Activated CD8-positive, alpha-beta memory T cell treated with anti-CD3 and anti-CD28 coated beads, Interleukin-2, amount 50 U/mL, for 24 hours (primary cell): ENCODE results near the gene AVPR1B.

Source experiments
- DNase-seq: peaks from one replicate; pipeline ENCODE4 v3.0.0-alpha.2; 2020; ENCODE audit errors: extremely low read depth

The AVPR1B gene

DNA sequence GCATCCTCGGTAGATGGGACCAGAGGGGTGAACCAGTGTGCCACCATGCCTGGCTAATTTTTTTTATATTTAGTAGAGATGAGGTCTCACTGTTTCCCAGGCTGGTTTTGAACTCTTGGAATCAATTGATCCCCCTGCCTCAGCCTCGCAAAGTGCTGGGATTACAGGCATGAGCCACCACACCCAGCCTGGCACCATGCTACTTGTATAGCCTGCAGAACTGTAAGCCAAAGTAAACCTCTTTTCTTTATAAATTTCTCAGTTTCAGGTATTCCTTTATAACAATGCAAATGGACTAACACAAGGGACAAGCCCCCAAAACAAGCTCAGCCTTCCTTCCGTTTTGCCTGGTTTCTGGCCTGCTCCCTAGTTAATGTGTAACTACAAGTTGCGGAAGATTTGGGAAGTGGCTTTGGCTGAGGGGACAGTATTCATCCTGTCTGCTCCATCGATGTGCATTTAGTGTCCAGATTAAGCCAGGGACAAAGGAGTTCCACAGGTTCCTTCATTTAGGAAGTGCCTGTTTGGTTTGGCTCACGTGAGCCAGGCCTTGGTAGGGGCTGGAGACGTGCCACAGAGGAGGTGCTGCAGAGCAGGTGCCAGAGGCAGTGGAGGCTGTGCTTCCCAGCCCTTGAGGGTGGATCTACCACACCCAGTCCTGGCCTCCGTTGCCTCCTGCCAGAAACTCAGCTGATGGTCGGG lies 4.4 kb downstream of the AVPR1B start:
- DNase-seq, result no peak

- no peak for DNase-seq
These were observed 5.8 kb downstream of the AVPR1B start for GRCh38 chr1:206111271-206111927.

DNA sequence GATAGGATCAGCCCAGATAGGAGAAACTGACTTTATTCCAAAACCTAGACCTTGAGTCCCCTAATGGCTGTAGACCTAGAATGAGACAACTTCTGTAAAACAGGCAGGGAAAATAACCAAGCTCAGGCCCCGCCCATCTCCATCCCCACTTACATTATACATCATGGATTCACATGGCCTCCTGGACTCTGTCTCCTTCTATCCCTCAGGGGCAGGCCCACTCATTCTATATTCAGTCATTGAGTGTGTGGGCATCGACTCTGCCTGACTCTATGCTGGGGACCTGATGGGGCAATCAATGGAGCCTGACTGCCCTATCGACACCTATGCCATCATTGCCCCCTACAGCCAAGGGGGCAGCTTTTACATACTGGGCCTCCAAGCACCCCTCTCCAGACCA lies 6.4 kb downstream of the AVPR1B start:
- no peak for DNase-seq

- DNase-seq, result no peak
These were observed 7.0 kb downstream of the AVPR1B start for GRCh38 chr1:206110161-206110560.

GRCh38 chr1:206109718-206110117 lies 7.5 kb downstream of the AVPR1B start:
- no peak for DNase-seq

- no peak for DNase-seq
These were observed 8.6 kb downstream of the AVPR1B start for GRCh38 chr1:206108635-206109034.

DNA sequence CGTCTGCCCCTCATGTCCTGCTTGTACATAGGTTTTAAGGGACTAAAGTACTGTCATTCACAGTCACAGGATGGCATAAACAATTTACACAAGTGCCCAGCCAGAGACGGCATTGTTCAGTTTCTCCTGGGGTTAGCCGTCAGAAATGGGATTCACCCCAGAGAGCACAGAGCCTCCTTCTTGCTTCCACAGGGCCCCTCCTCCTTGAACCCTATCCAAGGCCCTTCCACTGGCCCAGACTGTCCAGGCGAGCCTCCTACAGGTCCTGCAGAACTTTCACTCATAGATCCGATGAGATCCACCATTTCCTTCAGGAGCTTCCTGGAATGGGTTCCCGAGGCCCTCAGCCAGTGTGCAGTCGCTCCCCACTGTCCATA lies 10.0 kb downstream of the AVPR1B start:
- DNase-seq, result no peak

- peak; percentile 45 for DNase-seq
These were observed 10.6 kb downstream of the AVPR1B start for GRCh38 chr1:206106328-206107167.

DNA sequence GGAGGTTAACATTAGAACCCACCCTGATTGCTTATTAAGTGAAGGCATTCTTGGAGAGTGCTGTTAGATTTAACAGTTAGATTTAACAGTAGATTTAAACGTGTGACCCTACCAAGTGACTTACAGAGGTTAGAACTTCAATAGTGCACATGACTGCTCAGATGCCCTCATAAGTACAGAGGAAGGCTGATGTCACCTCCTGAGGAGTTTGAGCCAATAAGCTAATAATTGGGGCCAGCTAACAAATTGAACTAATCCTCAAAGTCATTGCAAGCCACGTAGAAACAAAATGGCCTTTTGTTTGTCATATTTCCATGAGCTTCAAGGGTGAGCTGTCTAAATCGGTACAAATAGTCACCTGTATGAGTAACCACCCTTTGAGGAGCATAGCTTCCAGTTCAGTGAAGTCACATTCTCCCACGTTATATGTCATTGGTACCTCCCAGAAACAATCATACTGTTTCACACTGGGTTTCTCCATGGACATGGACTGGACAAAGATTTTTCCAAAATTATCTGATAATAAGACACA lies 11.7 kb downstream of the AVPR1B start:
- DNase-seq, result no peak

GRCh38 chr1:206103979-206104378 lies 13.2 kb downstream of the AVPR1B start:
- no peak for DNase-seq

DNA sequence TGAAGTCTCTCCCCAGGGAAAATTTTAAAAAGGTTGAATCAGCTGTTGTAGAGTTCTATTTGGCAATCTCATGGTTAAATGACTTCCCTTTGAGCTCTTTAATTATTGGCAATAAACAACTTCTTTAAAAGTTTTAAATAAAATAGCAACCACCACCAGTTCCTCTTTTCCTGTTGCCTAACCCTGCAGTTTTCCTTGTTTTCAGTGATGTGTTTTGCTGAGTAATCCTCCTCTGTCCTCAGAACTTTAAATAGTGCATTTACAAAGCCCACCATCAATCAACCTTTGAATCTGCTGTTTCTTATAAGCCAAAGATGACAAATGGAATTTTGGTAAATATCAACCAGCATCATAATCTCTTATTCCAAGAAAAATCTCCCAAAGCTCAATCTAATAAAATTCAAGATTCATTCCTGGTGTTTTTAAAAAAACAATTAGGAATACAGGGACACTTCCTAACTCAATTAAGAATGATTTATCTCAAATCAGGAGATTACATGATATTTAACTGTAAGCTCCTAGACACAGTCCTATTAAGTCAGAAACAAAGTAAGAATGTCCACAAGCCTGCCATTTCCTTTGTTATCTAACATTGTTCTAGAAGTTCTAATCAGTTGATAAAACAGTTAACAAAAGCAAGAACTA lies 14.8 kb downstream of the AVPR1B start:
- no peak for DNase-seq

DNA sequence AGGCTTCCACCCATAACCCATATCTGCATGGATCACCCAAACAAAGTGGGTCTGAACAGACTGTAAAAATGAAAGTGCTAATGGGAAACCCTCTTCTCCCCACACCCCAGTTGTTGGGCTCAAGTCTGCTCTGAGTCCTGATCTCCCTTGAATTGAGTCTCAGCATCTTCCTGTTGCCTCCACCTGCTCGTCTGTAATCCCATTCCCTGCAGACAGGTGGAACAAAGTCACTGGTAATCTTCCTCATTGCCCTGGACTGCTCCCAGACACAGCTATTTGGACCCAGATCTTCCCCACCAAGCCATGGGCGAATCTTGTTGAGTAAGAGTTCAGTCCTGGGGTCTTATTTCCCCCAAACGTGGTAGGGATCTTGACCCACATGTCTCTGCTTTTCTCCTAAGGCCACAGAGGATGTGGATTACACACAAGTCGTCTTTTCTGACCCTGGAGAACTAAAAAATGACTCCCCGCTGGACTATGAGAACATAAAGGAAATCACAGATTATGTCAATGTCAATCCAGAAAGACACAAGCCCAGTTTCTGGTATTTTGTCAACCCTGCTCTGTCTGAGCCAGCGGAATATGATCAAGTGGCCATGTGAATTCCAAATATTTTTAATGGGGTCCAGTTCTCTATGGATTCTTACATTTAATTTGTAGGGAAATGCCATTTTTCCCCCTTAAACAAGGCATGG lies 15.7 kb downstream of the AVPR1B start:
- DNase-seq, result no peak

DNA sequence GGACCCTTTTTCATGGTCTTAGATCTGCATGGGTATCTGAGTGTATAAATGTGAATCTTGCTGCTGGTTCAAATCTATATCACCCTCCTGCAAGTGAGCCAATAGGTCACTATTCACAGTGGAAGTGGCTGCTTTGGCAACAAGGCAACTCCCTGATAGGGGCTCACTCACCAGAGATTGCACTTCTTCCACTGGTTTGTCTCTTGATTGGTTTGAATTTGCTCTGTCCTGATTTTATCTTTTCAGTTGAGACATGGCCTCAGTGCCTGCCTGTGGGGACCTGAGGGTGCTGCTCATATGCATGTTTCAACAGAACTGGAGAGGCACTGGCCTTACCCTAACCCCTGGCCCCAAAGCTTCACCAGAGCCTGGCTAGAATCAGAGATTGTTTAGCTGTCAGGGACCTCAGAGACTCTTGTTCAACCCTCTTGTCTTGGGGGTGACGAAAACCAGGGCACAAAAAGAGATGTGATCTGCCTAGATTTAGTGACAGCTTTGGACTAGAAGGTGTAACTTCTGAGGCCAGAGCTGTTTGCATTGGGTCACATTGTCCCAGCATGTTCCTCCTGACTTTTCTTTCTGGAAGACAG lies 16.9 kb downstream of the AVPR1B start:
- DNase-seq, result no peak

DNA sequence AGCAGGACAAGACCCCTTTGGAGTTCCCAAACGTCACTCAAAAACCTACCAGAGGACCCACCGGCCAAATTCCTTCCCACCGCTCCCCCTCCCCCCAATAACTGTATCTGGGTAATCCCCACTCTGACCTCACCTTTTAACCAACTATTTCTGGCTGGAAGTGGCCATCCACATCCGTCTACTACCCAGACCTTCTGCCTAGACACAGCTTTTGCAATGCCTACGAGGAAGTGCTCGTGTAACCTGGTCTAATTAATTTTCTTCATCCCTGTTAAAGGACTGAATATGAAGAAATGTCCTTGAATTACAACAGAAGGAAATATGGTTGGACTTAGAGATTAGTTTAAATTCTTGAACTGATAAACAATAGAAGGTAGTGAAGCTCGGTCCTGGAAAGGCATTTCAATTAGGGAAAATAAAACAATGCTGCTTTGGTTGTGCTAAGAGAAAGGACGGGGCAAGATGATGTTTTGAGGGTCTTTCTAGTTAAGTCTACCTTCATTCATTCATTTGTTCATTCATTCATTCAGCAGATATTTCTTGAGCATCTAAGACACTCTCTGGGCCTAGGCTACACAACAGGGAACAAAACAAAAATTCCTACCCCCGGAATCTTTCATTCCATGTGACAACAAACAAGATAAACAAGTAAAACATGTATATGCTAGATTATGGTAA lies 18.8 kb downstream of the AVPR1B start:
- no peak for DNase-seq

GRCh38 chr1:206097381-206097780 lies 19.8 kb downstream of the AVPR1B start:
- no peak for DNase-seq

DNA sequence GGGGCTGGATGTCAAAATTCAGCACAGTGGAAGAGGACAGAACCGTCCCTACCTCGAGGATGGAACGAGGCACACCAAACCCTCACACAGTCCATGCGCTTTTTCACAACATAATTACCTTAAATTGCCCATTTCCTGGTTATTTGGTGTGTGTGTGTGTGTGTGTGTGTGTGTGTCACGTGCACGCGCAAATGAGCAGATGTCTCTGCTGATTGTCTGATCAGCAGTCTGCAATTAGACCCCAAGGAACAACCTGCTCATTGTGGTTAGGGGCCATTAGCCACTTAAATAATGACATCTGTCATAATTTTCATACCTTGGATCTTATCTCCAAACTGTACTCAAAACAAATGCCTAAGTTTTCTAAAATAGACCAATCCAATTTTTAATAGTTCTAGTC lies 23.2 kb downstream of the AVPR1B start:
- DNase-seq, result no peak

GRCh38 chr1:206089341-206089740 lies 27.8 kb downstream of the AVPR1B start:
- DNase-seq, result no peak

- DNase-seq, result no peak
These were observed 30.1 kb downstream of the AVPR1B start for GRCh38 chr1:206087091-206087490.

DNA sequence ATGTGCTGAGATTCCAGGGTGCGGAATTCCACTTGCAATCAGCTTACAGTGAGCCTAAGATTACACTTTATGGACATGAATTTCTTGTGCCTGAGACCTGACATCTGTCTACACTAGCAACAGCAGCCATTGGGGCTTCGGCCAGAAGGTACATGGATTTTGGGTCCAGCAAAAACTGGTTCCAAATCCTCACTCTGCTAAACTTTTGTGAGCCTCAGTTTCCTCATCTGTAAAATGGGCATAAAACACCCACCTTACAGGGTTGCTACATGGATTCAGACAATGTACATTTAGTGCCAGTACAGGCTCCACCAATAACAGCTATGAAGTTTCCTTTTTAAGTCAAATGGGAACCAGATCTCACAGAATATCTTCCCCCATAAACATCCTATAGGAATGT lies 33.4 kb downstream of the AVPR1B start:
- no peak for DNase-seq
